Endothelial cell (in vitro differentiated cells): ENCODE results near the gene FOXD1. TPM values are rescaled to one million over a fixed set of nuclear protein-coding genes. Genes with fewer than 3 reads are reported as not detected.
"Not testable (repeated sequence)": the region's sequence is repeated elsewhere in the genome, so short reads cannot be mapped to it uniquely, and the experiment has no call there.

Experiments
- DNase-seq: peaks from one replicate; pipeline ENCODE4 v3.0.0; 2021; ENCODE audit warnings: low spot score
- H3K27ac Mint-ChIP-seq: one replicate; pipeline ENCODE4 v1.8.0; 2021; ENCODE audit warnings: mixed read lengths, inconsistent platforms; ENCODE audit not compliant: unreplicated experiment
- H3K27me3 Mint-ChIP-seq: one replicate; pipeline ENCODE4 v1.8.0; 2021; ENCODE audit warnings: mild to moderate bottlenecking, moderate library complexity, mixed read lengths, inconsistent platforms; ENCODE audit not compliant: unreplicated experiment
- H3K36me3 Mint-ChIP-seq: one replicate; pipeline ENCODE4 v1.8.0; 2021; ENCODE audit warnings: mild to moderate bottlenecking, low read depth, mixed read lengths, inconsistent platforms; ENCODE audit not compliant: unreplicated experiment
- H3K4me1 Mint-ChIP-seq: one replicate; pipeline ENCODE4 v1.8.0; 2021; ENCODE audit warnings: mild to moderate bottlenecking, mixed read lengths, inconsistent platforms; ENCODE audit not compliant: unreplicated experiment
- H3K4me3 Mint-ChIP-seq: one replicate; pipeline ENCODE4 v1.8.0; 2021; ENCODE audit warnings: mild to moderate bottlenecking, mixed read lengths, inconsistent platforms; ENCODE audit not compliant: unreplicated experiment
- H3K9me3 Mint-ChIP-seq: one replicate; pipeline ENCODE4 v1.8.0; 2021; ENCODE audit warnings: mixed read lengths, inconsistent platforms; ENCODE audit not compliant: unreplicated experiment
- total RNA-seq: library from RNA; stranded (reverse); fragmentation: NEBNext Ultra II Directional; extraction: Animal tissue kit (Norgen Biotek cat#: 25700); gene quantifications from one replicate; pipeline ENCODE4 v1.2.1, GENCODE V29; 2021; ENCODE audit not compliant: unreplicated experiment
- TF ChIP-seq, protein P1 (sequence below): fragments of 200-600 bp; sonication (generic); IDR thresholded peaks from one replicate; pipeline ENCODE4 v1.5.0; 2021; ENCODE audit warnings: antibody characterized with exemption; ENCODE audit not compliant: unreplicated experiment

FOXD1 gene
- total RNA-seq, 1 donor from 2014 or later: 0.33 TPM

DNA sequence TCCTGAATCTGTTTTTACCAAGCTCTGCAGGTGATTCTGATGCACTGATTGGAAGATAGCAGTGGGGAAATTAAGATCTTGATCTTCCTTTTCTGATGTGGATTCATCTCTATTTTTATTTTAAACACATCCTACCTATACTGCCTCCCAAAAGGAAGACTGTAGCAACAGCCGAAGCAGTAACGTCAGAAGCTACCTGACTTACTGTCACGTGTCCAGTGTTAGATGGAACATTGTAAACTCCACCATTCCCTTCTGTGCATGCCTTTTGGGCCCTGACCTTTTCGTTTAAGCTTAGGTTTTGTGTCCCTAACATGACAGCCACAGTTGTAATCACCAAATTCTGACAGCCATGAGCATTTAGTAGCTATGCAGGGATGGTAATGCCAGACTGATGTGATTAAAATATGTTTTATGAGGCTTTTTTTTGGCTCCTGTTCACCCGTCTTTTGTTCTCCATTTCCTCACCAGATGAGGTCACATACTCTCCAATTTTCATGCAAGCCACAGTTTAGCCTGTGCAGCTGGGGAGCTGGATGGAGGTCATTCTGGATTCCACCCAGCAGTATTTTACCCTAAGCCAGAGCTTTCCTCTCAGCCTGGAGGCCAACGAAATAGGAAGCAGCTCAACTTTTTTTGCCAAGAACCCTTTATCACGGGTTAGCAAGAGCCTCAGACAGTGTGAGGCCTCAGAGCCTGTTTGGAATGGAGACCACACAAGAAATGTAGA lies 15.6 kb upstream of the FOXD1 start:
- H3K4me3 Mint-ChIP-seq: no peak overlapping the region
- H3K4me1 Mint-ChIP-seq: no peaks in the 10 kb centered on the region
- H3K27ac Mint-ChIP-seq: no peak overlapping the region
- DNase-seq: no peak
- H3K9me3 Mint-ChIP-seq: no peaks in the 10 kb centered on the region
- TF ChIP-seq, protein P1, sequence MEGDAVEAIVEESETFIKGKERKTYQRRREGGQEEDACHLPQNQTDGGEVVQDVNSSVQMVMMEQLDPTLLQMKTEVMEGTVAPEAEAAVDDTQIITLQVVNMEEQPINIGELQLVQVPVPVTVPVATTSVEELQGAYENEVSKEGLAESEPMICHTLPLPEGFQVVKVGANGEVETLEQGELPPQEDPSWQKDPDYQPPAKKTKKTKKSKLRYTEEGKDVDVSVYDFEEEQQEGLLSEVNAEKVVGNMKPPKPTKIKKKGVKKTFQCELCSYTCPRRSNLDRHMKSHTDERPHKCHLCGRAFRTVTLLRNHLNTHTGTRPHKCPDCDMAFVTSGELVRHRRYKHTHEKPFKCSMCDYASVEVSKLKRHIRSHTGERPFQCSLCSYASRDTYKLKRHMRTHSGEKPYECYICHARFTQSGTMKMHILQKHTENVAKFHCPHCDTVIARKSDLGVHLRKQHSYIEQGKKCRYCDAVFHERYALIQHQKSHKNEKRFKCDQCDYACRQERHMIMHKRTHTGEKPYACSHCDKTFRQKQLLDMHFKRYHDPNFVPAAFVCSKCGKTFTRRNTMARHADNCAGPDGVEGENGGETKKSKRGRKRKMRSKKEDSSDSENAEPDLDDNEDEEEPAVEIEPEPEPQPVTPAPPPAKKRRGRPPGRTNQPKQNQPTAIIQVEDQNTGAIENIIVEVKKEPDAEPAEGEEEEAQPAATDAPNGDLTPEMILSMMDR: no peak
- no peaks in the 10 kb centered on the region for H3K36me3 Mint-ChIP-seq
- no peaks in the 10 kb centered on the region for H3K27me3 Mint-ChIP-seq

DNA sequence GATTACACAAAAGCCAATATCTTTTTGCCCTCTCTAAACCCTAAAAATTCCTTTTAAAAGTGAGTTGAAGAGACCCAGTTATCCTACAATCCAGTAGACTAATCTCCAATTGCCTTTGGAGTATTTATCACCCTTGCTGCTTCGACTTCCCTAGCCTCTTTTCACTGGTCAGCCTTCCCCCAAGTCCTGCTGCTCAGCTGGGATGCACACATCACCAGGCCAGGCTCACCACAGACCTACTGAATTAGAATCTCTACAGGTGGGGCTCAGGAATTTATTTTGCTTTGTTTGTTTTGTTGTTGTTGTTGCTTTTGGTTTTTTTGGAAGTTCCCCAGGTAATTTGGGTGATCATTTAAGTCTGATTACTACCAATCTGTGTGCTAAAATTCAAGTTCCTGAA lies 11.6 kb upstream of the FOXD1 start:
- TF ChIP-seq, protein P1: no peak
- Mint-ChIP-seq H3K27me3 (peaks cover 2% of the 10 kb centered on the region), H3K27ac (no peak overlapping the region)

DNA sequence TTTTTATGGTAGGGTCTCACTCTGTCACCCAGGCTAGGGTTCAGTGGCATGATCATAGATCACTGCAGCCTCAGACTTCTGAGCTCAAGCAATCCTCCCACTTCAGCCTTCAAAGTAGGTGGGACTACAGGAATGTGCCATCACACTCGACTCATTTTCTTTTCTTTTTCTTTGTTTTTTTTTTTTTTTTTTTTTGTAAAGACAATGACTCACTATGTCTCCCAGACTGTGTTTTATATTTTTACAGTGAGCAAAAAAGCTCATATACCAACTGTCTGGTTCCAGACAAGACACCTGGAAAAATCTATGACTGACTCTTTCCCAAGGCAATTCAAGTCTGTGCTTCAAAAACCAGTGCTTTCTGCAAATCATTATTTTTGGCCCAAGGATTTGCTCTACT lies 10.8 kb upstream of the FOXD1 start:
- no peaks in the 10 kb centered on the region for H3K9me3 Mint-ChIP-seq
- H3K4me1 Mint-ChIP-seq: no peaks in the 10 kb centered on the region
- TF ChIP-seq, protein P1: no peak
- H3K4me3 Mint-ChIP-seq: no peak overlapping the region
- no peaks in the 10 kb centered on the region for H3K36me3 Mint-ChIP-seq
- no peak for DNase-seq
- H3K27ac Mint-ChIP-seq: no peak overlapping the region
- peaks cover 2% of the 10 kb centered on the region for H3K27me3 Mint-ChIP-seq

More for the DNA sequence above, 11.6 kb upstream of the FOXD1 start:
- no peak for DNase-seq
- no peaks in the 10 kb centered on the region for H3K9me3 Mint-ChIP-seq
- H3K4me3 Mint-ChIP-seq: no peak overlapping the region
- H3K36me3 Mint-ChIP-seq: no peaks in the 10 kb centered on the region
- no peaks in the 10 kb centered on the region for H3K4me1 Mint-ChIP-seq

DNA sequence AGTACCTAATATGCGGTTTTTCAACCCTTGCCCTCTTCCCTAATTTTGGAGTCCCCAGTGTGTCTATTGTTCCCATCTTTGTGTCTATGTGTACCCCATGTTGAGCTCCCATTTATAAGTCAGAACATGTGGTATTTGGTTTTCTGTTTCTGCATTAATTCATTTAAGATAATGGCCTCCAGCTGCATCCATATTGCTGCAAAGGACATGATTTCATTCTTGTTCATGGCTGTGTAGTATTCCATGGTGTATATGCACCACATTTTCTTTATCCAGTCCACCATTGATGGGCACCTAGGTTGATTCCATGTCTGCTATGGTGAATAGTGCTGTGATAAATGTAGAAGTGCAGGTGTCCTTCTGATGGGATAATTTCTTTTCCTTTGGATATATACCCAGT lies 7.9 kb upstream of the FOXD1 start:
- not testable (repeated sequence) for H3K4me3 Mint-ChIP-seq, H3K36me3 Mint-ChIP-seq, H3K9me3 Mint-ChIP-seq, DNase-seq, H3K4me1 Mint-ChIP-seq, H3K27ac Mint-ChIP-seq
- peaks cover 14% of the 10 kb centered on the region for H3K27me3 Mint-ChIP-seq

DNA sequence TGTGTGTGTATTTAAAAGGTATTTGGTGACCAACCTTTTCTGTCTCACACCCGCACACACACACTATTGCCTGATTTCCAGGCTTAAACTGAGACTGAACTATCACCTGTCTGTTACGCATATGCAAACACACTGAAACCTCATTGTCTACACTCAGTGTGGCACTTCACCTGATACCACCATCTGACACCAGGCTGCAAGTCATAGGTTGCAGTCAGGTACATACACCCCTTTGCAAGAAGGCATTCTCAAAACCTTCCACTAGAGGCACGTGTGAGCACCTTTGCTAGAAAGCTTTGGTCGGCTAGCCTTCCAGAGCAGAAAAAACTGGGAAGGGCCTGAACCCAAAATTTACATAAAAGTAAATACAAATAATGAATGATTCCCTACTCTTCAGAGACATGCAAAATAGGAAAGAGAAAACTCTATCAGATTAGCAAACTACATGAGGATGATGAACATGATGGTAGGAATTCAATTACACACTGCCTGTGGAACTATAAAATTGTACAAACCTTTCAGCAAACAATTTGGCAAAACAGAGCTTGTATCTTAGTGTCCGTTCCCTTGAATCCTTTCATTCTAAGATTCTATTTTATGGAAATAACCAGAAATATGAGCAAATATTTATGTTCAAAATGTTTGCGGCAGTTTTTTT lies 5.9 kb upstream of the FOXD1 start:
- TF ChIP-seq, protein P1: peak; percentile 79
- H3K9me3 Mint-ChIP-seq: no peaks in the 10 kb centered on the region
- peaks cover 17% of the 10 kb centered on the region for H3K27me3 Mint-ChIP-seq
- H3K4me1 Mint-ChIP-seq: peaks cover 6% of the 10 kb centered on the region
- no peak overlapping the region for H3K27ac Mint-ChIP-seq
- H3K36me3 Mint-ChIP-seq: no peaks in the 10 kb centered on the region
- peak; percentile 73 for DNase-seq
- no peak overlapping the region for H3K4me3 Mint-ChIP-seq
